Ovary (tissue), 3 donors: ENCODE data around the gene ATP5F1C.

ENCODE experiments used
- CTCF ChIP-seq, 3 donors: fragments of 450-650 bp in 2 of 3; fragments of 200-600 bp in 1 of 3; IDR thresholded peaks; one replicate each; pipeline versions ENCODE4 v1.5.1 to v1.8.0; 2016 to 2022; ENCODE audit warnings: antibody characterized with exemption in 3 of 3, mild to moderate bottlenecking in 1 of 3
- EP300 ChIP-seq: sonication (generic); formaldehyde crosslinking; IDR thresholded peaks from one replicate; pipeline ENCODE4 v1.6.1; 2017; ENCODE audit warnings: antibody characterized with exemption
- POLR2A ChIP-seq: fragments of 450-650 bp; IDR thresholded peaks from one replicate; pipeline ENCODE4 v1.6.1; 2017; ENCODE audit warnings: antibody characterized with exemption, mild to moderate bottlenecking, moderate library complexity
- donor health status: DM: no; HTN: no; CAD: no.

- no peak for TF ChIP-seq CTCF (IDR thresholded peaks at IDR 0.05)
- no peak for TF ChIP-seq POLR2A
- TF ChIP-seq EP300 = no peak
Measured at GRCh38 chr10:7804216-7804615, 16.2 kb downstream of the ATP5F1C start.
